Transverse colon (tissue), 4 donors: ENCODE results near the gene POU2F1. TPM values are rescaled to one million over a fixed set of nuclear protein-coding genes. Genes with fewer than 3 reads are reported as not detected.

Experiments used
- DNase-seq: peaks from one replicate; pipeline ENCODE4 v3.0.0-alpha.2; 2019
- H3K27ac ChIP-seq, 4 donors: fragments of 200-600 bp; sonication (generic); 2 replicates each; pipeline ENCODE4 v1.5.1; 2016 to 2018; ENCODE audit warnings: inconsistent platforms in 4 of 4
- H3K27me3 ChIP-seq: fragments of 200-600 bp; sonication (generic); 2 replicates; pipeline ENCODE4 v1.5.1; 2017; ENCODE audit warnings: inconsistent platforms
- H3K36me3 ChIP-seq, 4 donors: fragments of 200-600 bp; sonication (generic); 2 replicates each; pipeline ENCODE4 v1.5.1; 2017 to 2019; ENCODE audit warnings: inconsistent platforms in 4 of 4
- H3K4me1 ChIP-seq, 4 donors: fragments of 200-600 bp; sonication (generic); 2 replicates each; pipeline ENCODE4 v1.5.1; 2017 to 2020; ENCODE audit warnings: inconsistent platforms in 4 of 4
- H3K4me3 ChIP-seq, 4 donors: fragments of 200-600 bp; sonication (generic); 1 replicate in 1 of 4; 2 replicates in 3 of 4; pipeline versions ENCODE4 v1.5.1 to v1.6.1; 2017 to 2019; ENCODE audit warnings: inconsistent platforms in 4 of 4
- H3K9me3 ChIP-seq, 2 donors: fragments of 200-600 bp; sonication (generic); 2 replicates each; pipeline ENCODE4 v1.5.1; 2017 to 2019; ENCODE audit warnings: inconsistent platforms in 2 of 2
- CTCF ChIP-seq, 5 experiments: fragments of 200-600 bp in 3 of 5; fragments of 450-650 bp in 2 of 5; sonication (generic) in 3 of 5; IDR thresholded peaks; 1 replicate in 2 of 5; 2 replicates in 3 of 5; pipeline ENCODE4 v1.5.1; 2016 to 2017; ENCODE audit warnings: antibody characterized with exemption in 5 of 5, inconsistent platforms in 3 of 5, mild to moderate bottlenecking in 2 of 5, moderate library complexity in 1 of 5
- EP300 ChIP-seq: sonication (generic); formaldehyde crosslinking; IDR thresholded peaks from one replicate; pipeline ENCODE4 v1.6.1; 2017; ENCODE audit warnings: antibody characterized with exemption, low read depth
- POLR2A ChIP-seq: fragments of 450-650 bp; IDR thresholded peaks from one replicate; pipeline ENCODE4 v1.6.1; 2016; ENCODE audit warnings: antibody characterized with exemption, mild to moderate bottlenecking, moderate library complexity
- POLR2AphosphoS5 ChIP-seq, 3 donors: sonication (generic); formaldehyde crosslinking; IDR thresholded peaks; one replicate each; pipeline ENCODE4 v1.6.1; 2016; ENCODE audit warnings: antibody characterized with exemption in 3 of 3
- WGBS, 2 donors: methylation state at CpG; one replicate each; pipeline ENCODE4 v1.1.5; 2018; ENCODE audit warnings: low coverage in 1 of 2; 5-methylcytosine and 5-hydroxymethylcytosine counted together
- in situ Hi-C, 4 donors: fragments of 200-750 bp; cut with MboI; loops; one replicate each; pipeline versions ENCODE4 v1.15.0 to v1.15.1; 2017; ENCODE audit warnings: low sequenced_read_pairs in 3 of 4, low pct_ligation_motif_present in 1 of 4, low pct_unique_long_range_greater_than_20kb in 1 of 4
- intact Hi-C: fragments of 100-400 bp; cut with DNase I; formaldehyde crosslinking; loops from one replicate; pipeline ENCODE4 v1.15.1; 2023; ENCODE audit warnings: low total_unique reads
- total RNA-seq, 4 donors: library from RNA; depleted of rRNA; stranded (reverse); fragments of >200 nt; gene quantifications; one replicate each; pipeline ENCODE4 v1.1.0, GENCODE V29; 2016

The POU2F1 gene
- total RNA-seq, 4 donors from 2014 or later, result 6.6 to 31.8 (median 19.0) TPM

- Histone ChIP-seq H3K27me3 (no peaks in the 10 kb centered on the region), H3K27ac (no peak overlapping the region), H3K9me3 (no peaks in the 10 kb centered on the region), H3K4me1 (no peaks in the 10 kb centered on the region), H3K36me3 (no peaks in the 10 kb centered on the region), H3K4me3 (no peak overlapping the region)
- intact Hi-C loops (no loop called here), in situ Hi-C loops (no loop called here)
- 75 to 84% methylated on average over 2 to 3 of the region's 3 CpGs for WGBS, 2 donors
- DNase-seq, result no peak
- no peak for TF ChIP-seq EP300
- TF ChIP-seq POLR2A, result no peak
- no peak for TF ChIP-seq POLR2AphosphoS5 (IDR thresholded peaks at IDR 0.05)
- no peak for TF ChIP-seq CTCF (IDR thresholded peaks at IDR 0.05)
These were observed 26.5 kb upstream of the POU2F1 start for GRCh38 chr1:167194182-167194581.

GRCh38 chr1:167196166-167196565, 24.5 kb upstream of the POU2F1 start:
- no peak for DNase-seq
- Histone ChIP-seq H3K27me3 (no peaks in the 10 kb centered on the region), H3K4me3 (no peak overlapping the region), H3K9me3 (no peaks in the 10 kb centered on the region), H3K36me3 (no peaks in the 10 kb centered on the region), H3K4me1 (no peaks in the 10 kb centered on the region), H3K27ac (no peak overlapping the region)
- intact Hi-C loops, result no loop called here
- in situ Hi-C loops, result no loop called here
- TF ChIP-seq POLR2AphosphoS5 (IDR thresholded peaks at IDR 0.05), result no peak
- TF ChIP-seq EP300, result no peak

GRCh38 chr1:167197236-167197635, 23.4 kb upstream of the POU2F1 start:
- 0% methylated on average over 1 of the region's 1 CpG for WGBS, 2 donors
- in situ Hi-C loops, result no loop called here

GRCh38 chr1:167197692-167198091, 23.0 kb upstream of the POU2F1 start:
- no peaks in the 10 kb centered on the region for H3K4me1 ChIP-seq
- 91% methylated on average over 4 of the region's 4 CpGs; no CpG with 5 or more reads in 1 of the 2 donors for WGBS, 2 donors
- intact Hi-C loops (no loop called here), in situ Hi-C loops (no loop called here)
- H3K27me3 ChIP-seq, result no peaks in the 10 kb centered on the region
- DNase-seq, result no peak
- TF ChIP-seq POLR2AphosphoS5 (IDR thresholded peaks at IDR 0.05), result no peak
- no peak for TF ChIP-seq EP300
- no peak for TF ChIP-seq CTCF (IDR thresholded peaks at IDR 0.05)
- no peak for TF ChIP-seq POLR2A
- no peaks in the 10 kb centered on the region for H3K9me3 ChIP-seq
- H3K4me3 ChIP-seq, result no peak overlapping the region
- H3K36me3 ChIP-seq, result no peaks in the 10 kb centered on the region
- H3K27ac ChIP-seq, result no peak overlapping the region

More at GRCh38 chr1:167197236-167197635, 23.4 kb upstream of the POU2F1 start:
- Histone ChIP-seq H3K27ac (no peak overlapping the region), H3K9me3 (no peaks in the 10 kb centered on the region), H3K27me3 (no peaks in the 10 kb centered on the region), H3K36me3 (no peaks in the 10 kb centered on the region), H3K4me1 (no peaks in the 10 kb centered on the region), H3K4me3 (no peak overlapping the region)
- intact Hi-C loops, result no loop called here
- DNase-seq, result no peak
- TF ChIP-seq CTCF (IDR thresholded peaks at IDR 0.05) (no peak), EP300 (no peak), POLR2AphosphoS5 (IDR thresholded peaks at IDR 0.05) (no peak), POLR2A (no peak)

- Histone ChIP-seq H3K4me1 (no peaks in the 10 kb centered on the region), H3K36me3 (no peaks in the 10 kb centered on the region), H3K9me3 (no peaks in the 10 kb centered on the region), H3K4me3 (no peak overlapping the region), H3K27me3 (no peaks in the 10 kb centered on the region), H3K27ac (no peak overlapping the region)
- DNase-seq, result no peak
- in situ Hi-C loops, result no loop called here
- TF ChIP-seq CTCF (IDR thresholded peaks at IDR 0.05) (no peak), EP300 (no peak), POLR2AphosphoS5 (IDR thresholded peaks at IDR 0.05) (no peak), POLR2A (no peak)
- 49% methylated on average over 5 of the region's 5 CpGs; no CpG with 5 or more reads in 1 of the 2 donors for WGBS, 2 donors
- intact Hi-C loops, result no loop called here
These were observed 22.1 kb upstream of the POU2F1 start for GRCh38 chr1:167198518-167199133.
